PC-3 (cell line): ENCODE measurements around the gene ABCG8. TPM values are rescaled to one million over a fixed set of nuclear protein-coding genes. Genes with fewer than 3 reads are reported as not detected.

Source experiments
- ATAC-seq: fragments of 200-7000 bp; cut with Tn5 transposase; 2 replicates; pipeline ENCODE4 v1.9.1; 2020; ENCODE audit warnings: mild to moderate bottlenecking, moderate library complexity
- BruUV-seq: library from RNA; stranded (reverse); fragments of 400-500 nt; replicated peaks from 2 replicates; lab custom pipeline; 2021; lab: Mats Ljungman, UMichigan
- CTCF ChIA-PET: fragments of 300-600 bp; sonication (Branson Sonifier 250); formaldehyde crosslinking; loops from one replicate; lab custom pipeline; 2022; ENCODE audit warnings: antibody characterized with exemption; lab: Charles Lee
- POLR2A ChIA-PET: fragments of 300-600 bp; sonication (Branson Sonifier 250); formaldehyde crosslinking; loops from one replicate; lab custom pipeline; 2022; ENCODE audit warnings: antibody characterized with exemption; ENCODE audit not compliant: unreplicated experiment; lab: Charles Lee
- DNase-seq: peaks from one replicate; pipeline ENCODE4 v3.0.0-alpha.2; 2015
- H2AFZ ChIP-seq: fragments of 300-600 bp; sonication (generic); 2 replicates; pipeline ENCODE4 v1.6.0; 2016; ENCODE audit warnings: antibody characterized with exemption, low read length
- H3F3A ChIP-seq: fragments of 300-600 bp; sonication (generic); one replicate; pipeline ENCODE4 v1.6.0; 2017; ENCODE audit warnings: antibody characterized with exemption, low read length, control low read depth, mild to moderate bottlenecking; ENCODE audit not compliant: unreplicated experiment
- H3K27ac ChIP-seq: fragments of 300-600 bp; sonication (generic); 2 replicates; pipeline ENCODE4 v1.5.1; 2016; ENCODE audit warnings: mild to moderate bottlenecking, low read length
- H3K27me3 ChIP-seq: fragments of 300-600 bp; sonication (generic); 2 replicates; pipeline ENCODE4 v1.6.1; 2016; ENCODE audit warnings: low read length, mixed read lengths
- H3K36me3 ChIP-seq: fragments of 300-600 bp; sonication (generic); 2 replicates; pipeline ENCODE4 v1.6.1; 2016; ENCODE audit warnings: low read depth, mixed run types, low read length, mixed read lengths
- H3K4me1 ChIP-seq: fragments of 300-600 bp; sonication (generic); 2 replicates; pipeline ENCODE4 v1.5.1; 2016; ENCODE audit warnings: low read length; ENCODE audit not compliant: insufficient read depth
- H3K4me2 ChIP-seq: fragments of 300-600 bp; sonication (generic); 2 replicates; pipeline ENCODE4 v1.6.0; 2016; ENCODE audit warnings: low read length
- H3K4me3 ChIP-seq: fragments of 300-600 bp; sonication (generic); 2 replicates; pipeline ENCODE4 v1.5.1; 2016; ENCODE audit warnings: mild to moderate bottlenecking, low read length, mixed read lengths
- H3K79me2 ChIP-seq: fragments of 300-600 bp; sonication (generic); 2 replicates; pipeline ENCODE4 v1.6.1; 2017; ENCODE audit warnings: low read length, mixed read lengths
- H3K9ac ChIP-seq: fragments of 300-600 bp; sonication (generic); 2 replicates; pipeline ENCODE4 v1.6.0; 2016; ENCODE audit warnings: mild to moderate bottlenecking, low read length
- H3K9me2 ChIP-seq: fragments of 300-600 bp; sonication (generic); replicated peaks from 2 replicates; pipeline ENCODE4 v1.6.1; 2016; ENCODE audit warnings: mixed run types, low read length, mixed read lengths
- H3K9me3 ChIP-seq: fragments of 300-600 bp; sonication (generic); 2 replicates; pipeline ENCODE4 v1.6.1; 2016; ENCODE audit warnings: low read length, mixed read lengths
- H4K20me1 ChIP-seq: fragments of 300-600 bp; sonication (generic); 2 replicates; pipeline ENCODE4 v1.6.1; 2016; ENCODE audit warnings: low read length, mixed read lengths
- CTCF ChIP-seq: fragments of 300-600 bp; sonication (generic); conservative IDR thresholded peaks from 2 replicates; pipeline ENCODE4 v1.5.1; 2017; ENCODE audit warnings: antibody characterized with exemption, low read depth, mild to moderate bottlenecking, low read length
- EZH2 ChIP-seq: fragments of 300-600 bp; sonication (generic); IDR thresholded peaks from one replicate; pipeline ENCODE4 v1.6.1; 2017; ENCODE audit warnings: antibody characterized with exemption, mild to moderate bottlenecking, low read length; ENCODE audit not compliant: unreplicated experiment
- EZH2phosphoT487 ChIP-seq: fragments of 300-600 bp; sonication (generic); IDR thresholded peaks from 2 replicates; pipeline ENCODE4 v1.6.1; 2018; ENCODE audit warnings: mild to moderate bottlenecking, antibody characterized with exemption, low read length, borderline replicate concordance
- intact Hi-C: fragments of 100-400 bp; cut with micrococcal nuclease; formaldehyde crosslinking; loops from 2 replicates; pipeline ENCODE4 v1.9.0; 2023
- total RNA-seq: library from RNA; depleted of rRNA; stranded (reverse); fragments of >200 nt; gene quantifications from 2 replicates; pipeline ENCODE4 v1.2.3, GENCODE V29; 2014

ABCG8 gene
- total RNA-seq, 1 experiment from 2014 or later: not detected

- no peaks in the 10 kb centered on the region for H3K9me3 ChIP-seq
- no peaks in the 10 kb centered on the region for H3F3A ChIP-seq
- no peaks in the 10 kb centered on the region for H3K27me3 ChIP-seq
- BruUV-seq: no TSS peak
- ChIA-PET CTCF (no interaction called here), POLR2A (no interaction called here)
- H3K27ac ChIP-seq: no peak overlapping the region
- H3K79me2 ChIP-seq: no peaks in the 10 kb centered on the region
- ATAC-seq: no peak
- TF ChIP-seq EZH2phosphoT487 (no peak), EZH2 (no peak), CTCF (no peak)
- peaks cover 85% of the 10 kb centered on the region for H3K36me3 ChIP-seq
- no peak overlapping the region for H3K4me2 ChIP-seq
- intact Hi-C loops: no loop called here
- no peak for DNase-seq
- H3K4me3 ChIP-seq: no peak overlapping the region
- no peaks in the 10 kb centered on the region for H3K9me2 ChIP-seq
- no peaks in the 10 kb centered on the region for H3K4me1 ChIP-seq
- no peaks in the 10 kb centered on the region for H4K20me1 ChIP-seq
- no peak overlapping the region for H3K9ac ChIP-seq
- H2AFZ ChIP-seq: no peak overlapping the region
These were observed 58.7 kb downstream of the ABCG8 start for GRCh38 chr2:43897492-43897891.

- POLR2A ChIA-PET: no interaction called here
- no peaks in the 10 kb centered on the region for H3K79me2 ChIP-seq
- no peak overlapping the region for H3K4me3 ChIP-seq
- no peaks in the 10 kb centered on the region for H3K9me2 ChIP-seq
- intact Hi-C loops: no loop called here
- TF ChIP-seq CTCF: peak; percentile 55
- TF ChIP-seq EZH2phosphoT487: no peak
- no peak overlapping the region for H3K4me2 ChIP-seq
- ATAC-seq (no peak), DNase-seq (no peak)
- no TSS peak for BruUV-seq
- CTCF ChIA-PET: no interaction called here
- H3F3A ChIP-seq: no peaks in the 10 kb centered on the region
- H3K4me1 ChIP-seq: no peaks in the 10 kb centered on the region
- H2AFZ ChIP-seq: no peak overlapping the region
- no peaks in the 10 kb centered on the region for H4K20me1 ChIP-seq
- H3K9ac ChIP-seq: no peak overlapping the region
- H3K9me3 ChIP-seq: no peaks in the 10 kb centered on the region
- no peaks in the 10 kb centered on the region for H3K27me3 ChIP-seq
- H3K27ac ChIP-seq: no peak overlapping the region
- peaks cover 81% of the 10 kb centered on the region for H3K36me3 ChIP-seq
These were observed 59.5 kb downstream of the ABCG8 start for GRCh38 chr2:43898134-43898837.

- TF ChIP-seq EZH2phosphoT487 (no peak), CTCF (no peak), EZH2 (no peak)
- Histone ChIP-seq H4K20me1 (no peaks in the 10 kb centered on the region), H3F3A (no peaks in the 10 kb centered on the region), H3K27ac (no peak overlapping the region), H3K9me3 (no peaks in the 10 kb centered on the region), H3K9ac (no peak overlapping the region), H3K79me2 (no peaks in the 10 kb centered on the region), H3K9me2 (no peaks in the 10 kb centered on the region), H3K4me2 (no peak overlapping the region), H2AFZ (no peak overlapping the region), H3K4me3 (no peak overlapping the region), H3K27me3 (no peaks in the 10 kb centered on the region), H3K36me3 (peaks cover 75% of the 10 kb centered on the region), H3K4me1 (no peaks in the 10 kb centered on the region)
- ChIA-PET CTCF (no interaction called here), POLR2A (no interaction called here)
- DNase-seq: no peak
- ATAC-seq: no peak
- BruUV-seq: no TSS peak
- intact Hi-C loops: no loop called here
These were observed 60.1 kb downstream of the ABCG8 start for GRCh38 chr2:43898838-43899346.
